GM18873 (cell line): ENCODE measurements around the gene CST5.
"Not testable (repeated sequence)": the region's sequence is repeated elsewhere in the genome, so short reads cannot be mapped to it uniquely, and the experiment has no call there.

Source experiments
- ATAC-seq: cut with Tn5 transposase; IDR thresholded peaks from one replicate; pipeline ENCODE4 v1.9.1; 2021; ENCODE audit warnings: mild to moderate bottlenecking, moderate library complexity, moderate number of reproducible peaks; ENCODE audit not compliant: unreplicated experiment, low FRiP score

CST5 gene

DNA sequence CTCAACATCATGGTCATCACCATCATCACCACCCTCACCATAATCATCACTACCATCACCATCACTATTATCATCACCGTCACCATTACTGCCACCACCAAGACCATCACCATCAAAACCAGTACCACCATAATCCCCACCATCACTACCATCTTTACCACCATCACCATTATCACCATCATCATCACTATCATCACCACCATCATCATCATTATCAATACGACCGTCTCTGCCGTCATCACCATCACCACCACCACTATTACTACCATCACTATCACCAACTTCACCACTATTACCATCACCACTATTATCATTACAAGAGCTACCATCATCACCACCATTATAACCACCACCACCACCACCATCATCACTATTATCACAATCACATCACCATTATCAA, 11.3 kb upstream of the CST5 start:
- not testable (repeated sequence) for ATAC-seq

DNA sequence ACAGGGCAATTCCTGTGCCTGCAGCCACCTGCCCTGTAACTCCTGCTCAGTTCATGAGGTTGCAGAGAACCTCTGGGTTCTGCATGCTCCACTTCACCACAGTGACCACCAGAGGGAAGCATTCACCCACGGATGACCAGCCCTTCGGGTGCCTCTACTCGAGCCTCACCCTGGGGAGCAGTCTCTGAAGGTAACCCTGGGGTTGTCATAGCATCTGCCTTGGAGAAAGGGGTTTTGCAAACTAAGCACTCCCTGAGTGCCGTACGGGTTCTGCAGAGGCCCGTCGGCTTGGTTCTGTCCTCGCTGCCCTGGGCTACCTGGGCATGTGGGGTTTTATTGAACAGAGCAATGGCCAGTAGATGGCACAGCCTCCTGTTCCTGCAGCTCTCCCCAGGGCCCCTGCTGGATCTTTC, 10.2 kb upstream of the CST5 start:
- no peak for ATAC-seq

GRCh38 chr20:23887856-23888255, 8.3 kb upstream of the CST5 start:
- no peak for ATAC-seq

- no peak for ATAC-seq
Observed at GRCh38 chr20:23884771-23885162, 5.2 kb upstream of the CST5 start.

GRCh38 chr20:23884136-23884770, 4.7 kb upstream of the CST5 start:
- ATAC-seq = no peak

DNA sequence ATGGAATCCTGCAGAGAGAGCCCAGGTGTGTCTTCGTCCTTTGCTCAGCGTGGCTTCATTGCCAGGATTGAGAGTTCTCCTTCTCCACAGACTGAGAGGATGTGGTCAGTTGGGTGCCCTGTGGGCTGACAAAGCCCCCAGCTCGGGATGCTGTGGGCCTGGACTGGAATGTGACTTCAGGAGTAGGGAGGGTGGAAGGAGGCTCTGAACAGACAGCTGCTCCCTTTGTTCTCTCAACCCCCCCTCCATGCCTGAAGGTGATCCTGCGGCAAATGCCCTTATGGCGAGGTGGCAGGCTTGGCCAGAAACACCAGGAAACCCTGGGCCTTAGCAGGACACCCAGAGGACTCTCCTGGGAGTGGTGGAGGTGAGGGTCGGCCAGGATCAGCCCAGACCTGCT, 1.8 kb upstream of the CST5 start:
- no peak for ATAC-seq

DNA sequence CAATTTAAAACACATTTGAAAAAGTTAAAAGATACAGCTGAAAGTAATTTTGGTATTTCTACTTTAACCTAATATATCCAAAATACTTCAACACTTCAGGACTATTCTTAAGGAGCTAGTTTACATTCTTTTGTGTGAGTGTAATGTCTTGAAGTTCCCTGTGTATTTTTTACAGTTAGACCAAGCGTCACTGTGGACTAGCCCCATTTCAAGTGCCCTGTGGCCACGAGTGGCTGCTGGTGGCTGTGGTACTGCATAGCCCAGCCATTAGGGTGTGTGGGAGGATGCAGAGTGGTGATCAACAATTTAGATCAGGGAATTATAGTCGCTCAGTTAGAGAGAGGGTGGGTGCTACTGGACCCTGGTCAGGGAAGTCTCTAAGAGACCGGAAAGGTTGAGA, 869 bp upstream of the CST5 start:
- no peak for ATAC-seq

- no peak for ATAC-seq
Observed at GRCh38 chr20:23879811-23880374, 345 bp upstream of the CST5 start.

GRCh38 chr20:23878787-23879186, 761 bp downstream of the CST5 start:
- no peak for ATAC-seq

GRCh38 chr20:23878016-23878542, 1.5 kb downstream of the CST5 start:
- ATAC-seq = not testable (repeated sequence)

DNA sequence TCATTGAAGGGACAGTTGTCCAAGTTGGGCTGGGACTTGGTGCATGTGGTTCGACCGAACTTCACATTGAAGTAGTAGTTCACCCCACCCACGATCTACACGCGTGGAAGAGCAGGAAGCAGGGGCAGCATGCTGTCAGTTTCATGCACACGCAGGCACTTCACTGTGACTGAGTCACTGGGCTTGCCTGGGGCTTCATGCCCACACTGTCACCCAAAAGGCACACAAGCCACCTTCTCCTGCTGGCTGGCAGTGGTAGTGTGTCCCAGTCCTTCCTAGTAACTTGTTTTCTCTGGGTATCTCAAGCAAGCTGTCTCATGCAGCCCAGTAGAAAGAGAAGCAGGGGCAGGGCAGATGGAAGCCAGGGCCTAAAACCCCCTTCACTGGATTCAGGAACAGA, 2.0 kb downstream of the CST5 start:
- ATAC-seq = no peak

DNA sequence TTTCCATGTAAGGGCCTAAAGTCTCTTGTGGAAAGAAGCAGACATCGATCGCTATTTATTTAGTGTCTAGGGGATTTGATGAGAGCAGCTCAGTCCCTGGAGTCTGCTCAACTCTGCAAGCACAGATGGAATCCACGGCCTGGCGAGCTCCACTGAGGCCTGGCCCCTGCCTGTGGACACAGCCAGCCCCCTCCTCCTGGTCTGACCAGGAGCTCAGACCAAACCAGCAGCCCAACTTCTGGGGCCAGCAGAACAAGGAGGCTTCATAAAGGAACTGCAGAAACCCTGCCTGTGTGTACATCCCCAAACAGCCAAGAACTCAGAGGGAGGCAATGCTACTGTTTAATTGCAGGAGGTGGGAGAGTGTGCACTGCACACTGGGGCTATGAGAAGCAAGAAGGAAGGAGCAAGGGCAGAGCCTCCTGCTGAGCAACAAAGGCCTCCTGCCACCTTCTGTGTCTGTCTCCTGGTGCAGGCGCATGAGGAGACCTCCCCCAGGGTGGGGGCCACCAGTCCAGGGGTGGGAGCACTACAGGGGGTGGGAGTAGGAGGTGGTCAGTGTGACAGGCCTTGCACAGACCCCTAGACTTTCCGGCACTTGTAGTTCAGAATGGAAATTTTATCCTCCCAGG, 3.8 kb downstream of the CST5 start:
- no peak for ATAC-seq

DNA sequence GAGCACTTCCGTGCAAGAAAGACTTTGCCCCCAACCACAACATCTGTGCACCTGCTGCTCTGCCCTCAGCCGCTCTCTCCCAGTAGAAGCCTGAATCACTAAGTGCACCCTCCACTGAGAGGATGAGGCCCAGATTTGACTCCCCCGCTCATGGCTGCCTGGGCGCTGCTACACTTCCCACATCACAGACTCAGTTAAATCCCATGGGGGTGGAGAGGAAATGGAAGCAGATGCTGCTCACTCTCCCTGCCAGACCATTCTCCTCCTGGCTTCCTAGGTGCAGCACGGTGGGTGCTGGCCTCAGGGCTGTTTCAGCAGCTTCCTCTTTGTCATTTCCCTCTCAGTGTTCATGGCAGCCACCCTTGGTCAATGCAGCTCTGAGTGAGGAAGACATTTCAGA, 4.8 kb downstream of the CST5 start:
- no peak for ATAC-seq

GRCh38 chr20:23873370-23874015, 6.1 kb downstream of the CST5 start:
- ATAC-seq = no peak

- no peak for ATAC-seq
Observed at GRCh38 chr20:23872065-23872464, 7.5 kb downstream of the CST5 start.

DNA sequence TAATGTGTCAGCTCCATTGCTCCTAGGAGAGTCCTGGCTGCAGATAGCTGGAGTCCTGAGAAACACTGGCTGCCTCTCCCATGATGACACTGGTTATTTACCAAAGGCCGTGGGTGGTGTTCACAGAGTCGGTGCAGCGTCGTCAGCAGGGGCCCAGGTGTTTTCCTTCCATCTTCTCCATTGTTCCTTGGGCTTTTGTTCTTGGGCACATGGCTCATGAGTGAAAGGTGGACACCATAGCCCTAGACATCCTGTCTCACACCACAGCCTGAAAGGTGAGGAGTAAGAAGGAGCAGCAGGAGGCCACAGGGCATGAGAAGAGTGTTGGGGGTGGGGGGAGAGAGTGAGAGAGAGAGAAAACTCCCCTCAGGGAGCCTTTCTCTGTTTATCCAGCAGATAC, 9.1 kb downstream of the CST5 start:
- ATAC-seq = no peak

DNA sequence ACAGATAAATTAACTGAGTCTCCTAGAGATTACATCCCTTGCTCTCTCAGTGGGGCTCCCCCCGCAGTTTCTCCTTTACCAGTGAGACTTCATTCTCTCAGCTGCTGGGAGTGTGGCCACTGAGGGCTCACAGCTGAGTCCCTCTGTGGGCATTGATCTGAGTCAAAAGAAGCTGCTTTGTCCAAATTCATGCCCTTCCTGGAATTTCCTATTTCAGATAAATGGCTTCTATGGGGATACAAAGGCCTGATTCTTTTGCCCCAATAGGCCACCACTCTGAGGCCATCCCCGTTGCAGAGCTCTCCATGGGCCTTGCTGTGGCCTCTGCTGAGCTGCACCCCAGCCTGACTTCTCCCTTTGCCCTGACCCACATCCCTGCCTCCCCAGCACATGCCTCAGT, 10.0 kb downstream of the CST5 start:
- ATAC-seq = no peak

- ATAC-seq = no peak
Observed at GRCh38 chr20:23868321-23868720, 11.2 kb downstream of the CST5 start.

GRCh38 chr20:23867152-23867776, 12.3 kb downstream of the CST5 start:
- no peak for ATAC-seq

GRCh38 chr20:23860771-23861170, 18.8 kb downstream of the CST5 start:
- not testable (repeated sequence) for ATAC-seq
